SK-N-SH treated with all-trans-retinoic acid at 6 μM for 48 hours (cell line): ENCODE data around the gene OR2AT4.

Experiments
- ATAC-seq: fragments of 200-7000 bp; cut with Tn5 transposase; 3 replicates; pipeline ENCODE4 v1.9.1; 2020; ENCODE audit warnings: mild to moderate bottlenecking, moderate library complexity
- ARNTL ChIP-seq: fragments of 450-650 bp; formaldehyde crosslinking; IDR thresholded peaks from 2 replicates; pipeline ENCODE4 v1.5.0; 2020; ENCODE audit warnings: low read depth, mild to moderate bottlenecking, moderate library complexity, borderline replicate concordance
- BACH2 ChIP-seq: fragments of 250-450 bp; sonication (Bioruptor Pico); IDR thresholded peaks from 2 replicates; pipeline ENCODE4 v1.9.0; 2021; ENCODE audit warnings: mild to moderate bottlenecking, borderline replicate concordance
- CREB5 ChIP-seq: fragments of 250-450 bp; sonication (Bioruptor Pico); IDR thresholded peaks from 2 replicates; pipeline ENCODE4 v1.5.1; 2020; ENCODE audit warnings: low read depth, mild to moderate bottlenecking, moderate library complexity
- CSDC2 ChIP-seq: fragments of 250-450 bp; sonication (Bioruptor Pico); IDR thresholded peaks from 2 replicates; pipeline ENCODE4 v1.5.0; 2020; ENCODE audit warnings: mild to moderate bottlenecking, moderate library complexity
- CSRNP3 ChIP-seq: fragments of 250-450 bp; sonication (Bioruptor Pico); IDR thresholded peaks from 2 replicates; pipeline ENCODE4 v1.5.1; 2021; ENCODE audit warnings: mild to moderate bottlenecking, moderate library complexity
- ESRRG ChIP-seq: fragments of 250-450 bp; sonication (Bioruptor Pico); IDR thresholded peaks from 2 replicates; pipeline ENCODE4 v1.6.1; 2021; ENCODE audit warnings: mild to moderate bottlenecking
- GLIS3 ChIP-seq: fragments of 250-450 bp; sonication (Bioruptor Pico); IDR thresholded peaks from 2 replicates; pipeline ENCODE4 v1.5.0; 2020; ENCODE audit warnings: mild to moderate bottlenecking, moderate library complexity
- ISL1 ChIP-seq: fragments of 250-450 bp; sonication (Bioruptor Pico); IDR thresholded peaks from 2 replicates; pipeline ENCODE4 v2.1.2; 2022; ENCODE audit warnings: mild to moderate bottlenecking, moderate library complexity
- OSR1 ChIP-seq: fragments of 250-450 bp; sonication (Bioruptor Pico); IDR thresholded peaks from 2 replicates; pipeline ENCODE4 v1.8.0; 2022; ENCODE audit warnings: moderate library complexity, mild to moderate bottlenecking, inconsistent platforms
- PATZ1 ChIP-seq: fragments of 250-450 bp; sonication (Bioruptor Pico); IDR thresholded peaks from 2 replicates; pipeline ENCODE4 v1.8.0; 2020; ENCODE audit warnings: mild to moderate bottlenecking, moderate library complexity, borderline replicate concordance
- PPARA ChIP-seq: fragments of 250-450 bp; sonication (Bioruptor Pico); IDR thresholded peaks from 2 replicates; pipeline ENCODE4 v1.5.0; 2020; ENCODE audit warnings: mild to moderate bottlenecking, borderline replicate concordance
- RARB ChIP-seq: fragments of 250-450 bp; sonication (Bioruptor Pico); IDR thresholded peaks from 2 replicates; pipeline ENCODE4 v1.8.0; 2021; ENCODE audit warnings: mild to moderate bottlenecking, moderate library complexity
- TCF4 ChIP-seq: fragments of 250-450 bp; sonication (Bioruptor Pico); IDR thresholded peaks from 2 replicates; pipeline ENCODE4 v1.8.0; 2021; ENCODE audit warnings: mild to moderate bottlenecking, moderate library complexity, borderline replicate concordance
- TOX ChIP-seq: fragments of 250-450 bp; sonication (Bioruptor Pico); IDR thresholded peaks from 2 replicates; pipeline ENCODE4 v1.8.0; 2021; ENCODE audit warnings: mild to moderate bottlenecking, moderate library complexity, borderline replicate concordance
- ZC3H10 ChIP-seq: fragments of 250-450 bp; sonication (Bioruptor Pico); IDR thresholded peaks from 2 replicates; pipeline ENCODE4 v1.5.1; 2021; ENCODE audit warnings: mild to moderate bottlenecking, moderate library complexity
- ZFP3 ChIP-seq: fragments of 250-450 bp; sonication (Bioruptor Pico); IDR thresholded peaks from 2 replicates; pipeline ENCODE4 v1.5.0; 2020; ENCODE audit warnings: mild to moderate bottlenecking, moderate library complexity
- ZFP30 ChIP-seq: fragments of 450-650 bp; formaldehyde crosslinking; IDR thresholded peaks from 2 replicates; pipeline ENCODE4 v1.5.0; 2022; ENCODE audit warnings: mild to moderate bottlenecking, moderate library complexity
- ZNF565 ChIP-seq: fragments of 450-650 bp; formaldehyde crosslinking; conservative IDR thresholded peaks from 2 replicates; pipeline ENCODE4 v1.5.0; 2020; ENCODE audit warnings: low read depth, mild to moderate bottlenecking, moderate library complexity
- ZNF70 ChIP-seq: fragments of 450-650 bp; formaldehyde crosslinking; IDR thresholded peaks from 2 replicates; pipeline ENCODE4 v1.5.0; 2020; ENCODE audit warnings: mild to moderate bottlenecking, moderate library complexity
- ZNF8 ChIP-seq: fragments of 450-650 bp; formaldehyde crosslinking; IDR thresholded peaks from 2 replicates; pipeline ENCODE4 v1.5.0; 2020; ENCODE audit warnings: mild to moderate bottlenecking, moderate library complexity
- TF ChIP-seq, protein P1 (sequence below): fragments of 250-450 bp; sonication (Bioruptor Pico); IDR thresholded peaks from 2 replicates; pipeline ENCODE4 v1.5.0; 2020; ENCODE audit warnings: mild to moderate bottlenecking, moderate library complexity

The OR2AT4 gene

GRCh38 chr11:75140269-75141138, 43.8 kb upstream of the OR2AT4 start:
- TF ChIP-seq CREB5 (no peak), ZNF70 (CRISPR knock-in tag) (no peak), ESRRG (CRISPR knock-in tag) (no peak), ZNF565 (CRISPR knock-in tag) (no peak)
- ATAC-seq: peak; percentile 61

DNA sequence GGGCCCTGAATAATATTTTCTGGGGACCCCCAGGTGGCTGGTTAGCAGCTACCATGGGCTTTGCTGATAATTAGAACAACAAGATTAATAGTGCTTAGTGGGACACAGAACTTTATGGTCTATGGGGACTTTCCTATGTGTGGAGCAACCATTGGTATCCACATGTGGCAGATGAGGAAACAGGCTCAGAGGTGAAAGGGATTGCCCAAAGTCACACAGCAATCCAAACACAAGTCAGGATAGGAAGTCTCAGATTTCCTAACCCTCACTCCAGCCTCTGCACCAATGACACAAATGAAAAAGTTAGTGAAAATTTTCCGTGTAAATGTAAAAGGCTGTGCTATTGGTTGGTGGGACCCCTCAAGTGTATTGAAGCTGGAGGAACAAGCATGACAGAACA, 39.0 kb upstream of the OR2AT4 start:
- TF ChIP-seq ESRRG (CRISPR knock-in tag) (no peak), CREB5 (no peak), TCF4 (CRISPR knock-in tag) (no peak), ISL1 (CRISPR knock-in tag) (no peak), GLIS3 (CRISPR knock-in tag) (no peak), TOX (CRISPR knock-in tag) (no peak)
- no peak for ATAC-seq

GRCh38 chr11:75135021-75135650, 38.5 kb upstream of the OR2AT4 start:
- no peak for ATAC-seq
- TF ChIP-seq BACH2 (CRISPR knock-in tag): no peak
- no peak for TF ChIP-seq ZNF8 (CRISPR knock-in tag)
- TF ChIP-seq ZC3H10 (CRISPR knock-in tag): no peak
- no peak for TF ChIP-seq ISL1 (CRISPR knock-in tag)
- no peak for TF ChIP-seq ZFP3 (CRISPR knock-in tag)
- no peak for TF ChIP-seq ESRRG (CRISPR knock-in tag)
- TF ChIP-seq CSDC2 (CRISPR knock-in tag): no peak
- TF ChIP-seq OSR1: no peak
- no peak for TF ChIP-seq TCF4 (CRISPR knock-in tag)
- no peak for TF ChIP-seq PPARA
- TF ChIP-seq CSRNP3 (CRISPR knock-in tag): no peak
- TF ChIP-seq ZNF70 (CRISPR knock-in tag): no peak
- no peak for TF ChIP-seq GLIS3 (CRISPR knock-in tag)
- TF ChIP-seq ARNTL (CRISPR knock-in tag): no peak
- TF ChIP-seq TOX (CRISPR knock-in tag): no peak

GRCh38 chr11:75133976-75134375, 37.3 kb upstream of the OR2AT4 start:
- no peak for TF ChIP-seq RARB (CRISPR knock-in tag)
- TF ChIP-seq TOX (CRISPR knock-in tag): no peak
- no peak for TF ChIP-seq ZNF565 (CRISPR knock-in tag)
- TF ChIP-seq PPARA: no peak
- no peak for TF ChIP-seq BACH2 (CRISPR knock-in tag)
- no peak for TF ChIP-seq ZC3H10 (CRISPR knock-in tag)
- no peak for TF ChIP-seq ZFP3 (CRISPR knock-in tag)
- TF ChIP-seq, protein P1, sequence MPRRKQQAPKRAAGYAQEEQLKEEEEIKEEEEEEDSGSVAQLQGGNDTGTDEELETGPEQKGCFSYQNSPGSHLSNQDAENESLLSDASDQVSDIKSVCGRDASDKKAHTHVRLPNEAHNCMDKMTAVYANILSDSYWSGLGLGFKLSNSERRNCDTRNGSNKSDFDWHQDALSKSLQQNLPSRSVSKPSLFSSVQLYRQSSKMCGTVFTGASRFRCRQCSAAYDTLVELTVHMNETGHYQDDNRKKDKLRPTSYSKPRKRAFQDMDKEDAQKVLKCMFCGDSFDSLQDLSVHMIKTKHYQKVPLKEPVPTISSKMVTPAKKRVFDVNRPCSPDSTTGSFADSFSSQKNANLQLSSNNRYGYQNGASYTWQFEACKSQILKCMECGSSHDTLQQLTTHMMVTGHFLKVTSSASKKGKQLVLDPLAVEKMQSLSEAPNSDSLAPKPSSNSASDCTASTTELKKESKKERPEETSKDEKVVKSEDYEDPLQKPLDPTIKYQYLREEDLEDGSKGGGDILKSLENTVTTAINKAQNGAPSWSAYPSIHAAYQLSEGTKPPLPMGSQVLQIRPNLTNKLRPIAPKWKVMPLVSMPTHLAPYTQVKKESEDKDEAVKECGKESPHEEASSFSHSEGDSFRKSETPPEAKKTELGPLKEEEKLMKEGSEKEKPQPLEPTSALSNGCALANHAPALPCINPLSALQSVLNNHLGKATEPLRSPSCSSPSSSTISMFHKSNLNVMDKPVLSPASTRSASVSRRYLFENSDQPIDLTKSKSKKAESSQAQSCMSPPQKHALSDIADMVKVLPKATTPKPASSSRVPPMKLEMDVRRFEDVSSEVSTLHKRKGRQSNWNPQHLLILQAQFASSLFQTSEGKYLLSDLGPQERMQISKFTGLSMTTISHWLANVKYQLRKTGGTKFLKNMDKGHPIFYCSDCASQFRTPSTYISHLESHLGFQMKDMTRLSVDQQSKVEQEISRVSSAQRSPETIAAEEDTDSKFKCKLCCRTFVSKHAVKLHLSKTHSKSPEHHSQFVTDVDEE (CRISPR knock-in tag): no peak
- no peak for TF ChIP-seq OSR1
- TF ChIP-seq ARNTL (CRISPR knock-in tag): no peak
- TF ChIP-seq ZNF8 (CRISPR knock-in tag): no peak
- no peak for TF ChIP-seq ZNF70 (CRISPR knock-in tag)
- TF ChIP-seq GLIS3 (CRISPR knock-in tag): no peak
- no peak for TF ChIP-seq ISL1 (CRISPR knock-in tag)
- TF ChIP-seq ESRRG (CRISPR knock-in tag): no peak
- TF ChIP-seq PATZ1: no peak
- no peak for TF ChIP-seq CSDC2 (CRISPR knock-in tag)
- TF ChIP-seq ZFP30 (CRISPR knock-in tag): no peak
- ATAC-seq: no peak
